ENCODE measurements around the gene KRTAP10-4. TPM values are rescaled to one million over a fixed set of nuclear protein-coding genes. Genes with fewer than 3 reads are reported as not detected.

KRTAP10-4 gene
- total and polyA plus RNA-seq, 2 of the 4 experiments (the other 2 are of a cell fraction) = not detected

DNA sequence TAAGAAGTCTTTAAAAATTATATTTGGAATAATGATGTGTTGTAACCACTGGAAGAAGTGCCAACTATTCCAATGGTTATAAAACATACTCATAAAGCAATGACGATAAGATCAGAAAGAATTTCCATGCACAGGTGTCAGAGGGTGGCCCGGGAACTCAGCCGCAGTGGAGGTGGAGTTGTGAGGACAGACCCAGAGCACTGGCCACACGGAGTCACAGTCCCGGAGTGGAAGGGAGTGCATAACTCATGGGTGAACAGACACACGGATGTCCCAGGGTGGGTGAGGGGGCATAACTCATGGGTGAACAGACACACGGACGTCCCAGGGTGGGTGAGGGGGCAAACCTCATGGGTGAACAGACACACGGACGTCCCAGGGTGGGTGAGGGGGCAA, 2.5 kb downstream of the KRTAP10-4 start:
- CTCF ChIA-PET = no interaction called here
- Histone ChIP-seq H4K8ac (ENCODE audit: low read depth in 2 of 2, low read length in 2 of 2) (no peak overlapping the region), H3K18ac (ENCODE audit: low read depth, low read length) (no peak overlapping the region), H3K9me1 (ENCODE audit: insufficient read depth, low read length) (no peaks in the 10 kb centered on the region), H2AK5ac (ENCODE audit: low read depth, low read length) (no peak overlapping the region), H3K4me3 (ENCODE audit: insufficient read depth, low read depth, low read length) (no peak overlapping the region), H3K9ac (ENCODE audit: low read depth, low read length) (no peak overlapping the region), H2AFZ (replicated peaks; ENCODE audit: low read length, poor library complexity) (no peak overlapping the region), H3K14ac (replicated peaks; ENCODE audit: low read depth, low read length) (no peak overlapping the region), H3K27ac (ENCODE audit: insufficient read depth, low read length) (no peak overlapping the region), H3K4me2 (ENCODE audit: low read depth, low read length) (no peak overlapping the region), H2AK9ac (replicated peaks; ENCODE audit: low read depth, low read length, poor library complexity) (no peak overlapping the region), H3K79me1 (ENCODE audit: low read depth in 1 of 2, low read length in 2 of 2) (no peaks in the 10 kb centered on the region), H3K4me1 (ENCODE audit: control insufficient read depth, insufficient read depth, low read length) (no peaks in the 10 kb centered on the region), H2BK120ac (ENCODE audit: low read depth, low read length) (no peak overlapping the region), H2BK5ac (ENCODE audit: low read depth, low read length, poor library complexity, severe bottlenecking) (no peak overlapping the region), H3K56ac (ENCODE audit: extremely low read depth, insufficient read depth, low read length) (no peak overlapping the region), H3K23ac (ENCODE audit: low read depth, low read length) (no peak overlapping the region), H3K36me3 (ENCODE audit: control insufficient read depth, insufficient read depth, low read length) (no peaks in the 10 kb centered on the region), H4K20me1 (ENCODE audit: insufficient read depth, low read length) (no peaks in the 10 kb centered on the region), H4K5ac (ENCODE audit: low read depth, low read length) (no peak overlapping the region), H3K27me3 (ENCODE audit: control insufficient read depth, insufficient read depth, low read length) (peaks cover 3% of the 10 kb centered on the region; the same call in 1 of the 2 replicates), H2BK15ac (ENCODE audit: low read depth, low read length) (no peak overlapping the region), H4K91ac (ENCODE audit: insufficient read depth, low read depth, low read length) (no peak overlapping the region), H3K9me3 (ENCODE audit: control insufficient read depth, insufficient read depth, low read length) (peaks cover 13% of the 10 kb centered on the region), H3K4ac (ENCODE audit: low read depth, low read length) (no peak overlapping the region), H2BK20ac (ENCODE audit: low read depth, low read length) (no peak overlapping the region)
- dilution Hi-C loops (cut with HindIII; ENCODE audit: low sequenced_read_pairs, unreplicated experiment) (no loop called here), intact Hi-C loops (cut with micrococcal nuclease) (no loop called here), in situ Hi-C loops (cut with MboI; ENCODE audit: low sequenced_read_pairs) (no loop called here)
- 66% methylated on average over 7 of the region's 10 CpGs; no CpG with 5 or more reads in 1 of the 2 experiments for WGBS, 2 experiments (ENCODE audit: extremely low coverage in 2 of 2, insufficient read length in 1 of 2)
- POLR2A ChIA-PET (ENCODE audit: unreplicated experiment) = no interaction called here
- TF ChIP-seq FOS (IDR thresholded peaks at IDR 0.05; ENCODE audit: low read depth, low read length) = no peak
- no peak for TF ChIP-seq SMC3 (IDR thresholded peaks at IDR 0.05; ENCODE audit: low read depth, low read length)
- ATAC-seq (ENCODE audit: low read depth) = no peak
- no TSS peak for BruUV-seq (replicated peaks)
- DNase-seq = no peak

Data from IMR-90 (cell line).